Measurements from ENCODE around the gene ZNF79.
A peak's percentile ranks its signal among the peaks of the same experiment; 100 is the strongest.

ZNF79 gene

DNA sequence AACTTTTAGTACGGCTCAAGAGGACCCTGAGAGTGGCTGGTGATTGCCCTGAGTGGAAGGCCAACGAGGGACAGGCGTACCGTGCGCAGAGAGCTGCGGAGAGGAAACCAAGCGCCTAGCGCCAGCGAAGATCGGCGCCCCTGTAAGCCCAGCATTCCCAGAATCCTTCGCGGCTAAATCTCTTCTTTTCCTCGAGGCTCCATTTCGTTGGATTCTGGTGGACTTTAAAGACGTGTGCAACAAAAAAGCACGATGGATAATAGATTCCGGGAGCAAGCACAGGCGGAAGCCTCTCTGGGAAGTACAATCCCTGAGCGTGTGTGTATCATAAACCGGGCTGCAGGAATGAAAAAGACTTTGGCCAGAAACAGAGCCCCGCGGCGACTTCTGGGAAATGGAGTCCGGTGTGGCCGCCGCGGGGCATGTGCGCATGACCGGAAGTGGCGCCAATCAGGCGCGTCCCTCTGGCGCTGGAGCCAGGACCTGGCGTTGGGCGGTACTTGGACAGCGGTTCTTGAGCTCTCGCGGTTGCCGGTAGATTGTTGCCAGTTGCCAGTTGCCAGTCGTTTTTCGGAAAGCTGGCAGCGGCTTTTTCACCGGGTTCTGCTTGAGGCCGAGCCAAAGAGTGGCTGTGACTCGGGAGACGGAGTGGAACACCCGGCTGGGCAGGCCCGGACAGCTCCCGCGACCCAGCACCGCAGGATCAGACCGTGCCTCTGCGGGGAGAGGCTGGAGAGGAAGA lies at the start of gene ZNF79:
Gene ZNF79, plus strand, starts transcription at position 449 of the 742 bp plus-strand sequence. CDS start 406 bp downstream, outside the sequence.
- peak; percentile 97 for DNase-seq

DNA sequence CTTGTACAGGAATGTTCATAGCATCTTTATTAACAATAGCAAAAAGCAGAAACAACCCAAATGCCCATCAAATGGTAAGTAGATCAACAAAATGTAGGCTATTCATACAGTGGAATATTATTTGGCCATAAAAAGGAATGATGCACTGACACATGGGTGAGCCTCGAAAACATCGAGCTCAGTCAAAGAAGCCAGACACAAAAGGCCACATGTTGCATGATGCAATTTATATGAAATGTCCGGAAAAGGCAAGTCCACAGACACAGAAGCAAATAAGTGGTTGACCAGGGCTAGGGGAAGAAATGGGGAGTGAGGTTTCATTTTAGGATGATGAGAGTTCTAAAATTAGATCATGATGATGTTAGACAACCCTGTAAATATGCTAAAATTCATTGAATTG lies 43.7 kb upstream of the ZNF79 start:
- DNase-seq, result no peak

DNA sequence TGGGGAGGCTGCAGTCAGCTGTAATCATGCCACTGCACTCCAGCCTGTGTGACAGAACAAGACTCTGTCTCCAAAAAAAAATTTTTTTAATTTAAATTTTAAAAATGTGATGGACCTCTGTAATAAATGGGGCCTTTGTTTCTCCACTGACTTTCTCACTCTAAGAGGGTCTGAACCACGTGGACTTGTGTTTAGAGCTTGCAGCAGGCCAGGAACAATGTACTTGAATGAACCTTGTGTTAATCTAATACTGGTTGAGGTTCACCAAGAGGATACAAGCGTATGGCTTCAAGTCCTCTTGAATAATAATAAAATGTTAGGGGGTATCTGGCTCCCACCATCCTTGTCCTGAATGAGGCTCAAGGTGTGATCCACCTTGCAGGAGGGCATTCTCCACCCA lies 41.6 kb upstream of the ZNF79 start:
- no peak for DNase-seq

DNA sequence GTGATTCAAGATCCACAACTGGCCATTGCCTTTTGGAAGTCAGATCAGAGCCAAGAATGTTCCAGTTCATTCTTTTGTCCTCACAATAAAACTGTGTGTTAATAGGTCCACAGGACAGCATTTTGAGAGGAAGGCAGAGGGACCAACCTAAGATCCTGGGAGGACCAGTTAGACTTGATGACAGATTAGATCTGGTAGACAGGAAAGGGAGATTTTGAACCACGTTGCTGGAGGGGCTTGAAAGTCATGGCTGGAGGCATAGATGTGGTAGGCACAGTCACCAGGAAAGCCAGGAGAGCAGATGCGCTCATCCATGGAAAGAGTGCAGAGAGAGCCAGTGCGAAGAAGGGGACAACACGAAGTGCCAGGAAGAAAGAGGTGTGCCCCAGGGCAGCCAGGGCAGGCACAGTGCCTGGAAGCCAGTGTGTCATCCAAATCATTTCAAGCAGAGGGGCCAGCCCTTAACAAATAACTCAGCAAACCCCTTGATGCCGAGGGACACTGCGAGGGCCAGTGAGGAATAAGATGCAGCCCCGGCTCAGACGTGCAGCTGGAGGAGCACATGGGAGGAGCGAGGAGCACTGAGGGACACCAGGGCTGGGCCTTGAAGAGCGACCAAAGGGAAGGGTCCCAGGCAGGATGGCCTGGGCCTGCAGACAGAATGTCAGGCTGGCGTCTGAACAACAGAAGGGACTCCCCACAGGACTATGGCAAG lies 40.0 kb upstream of the ZNF79 start:
- no peak for DNase-seq

DNA sequence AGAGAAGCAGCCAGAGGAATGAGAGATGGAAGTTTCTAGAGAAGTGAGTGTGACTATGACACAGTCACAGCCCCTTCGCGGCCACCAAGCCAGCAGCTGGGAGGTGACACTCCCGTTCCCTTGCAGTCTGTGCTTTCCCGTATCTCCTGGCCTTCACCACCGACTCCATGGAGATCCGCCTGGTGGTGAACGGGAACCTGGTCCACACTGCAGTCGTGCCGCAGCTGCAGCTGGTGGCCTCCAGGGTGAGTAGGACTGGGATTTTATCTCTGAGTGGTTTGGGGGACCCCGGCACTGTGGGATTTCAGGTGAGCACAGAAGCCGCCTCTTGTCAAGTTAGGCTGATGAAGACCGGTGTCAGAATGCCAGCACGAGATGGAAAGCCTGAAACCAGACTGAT lies 39.3 kb upstream of the ZNF79 start:
- no peak for DNase-seq

DNA sequence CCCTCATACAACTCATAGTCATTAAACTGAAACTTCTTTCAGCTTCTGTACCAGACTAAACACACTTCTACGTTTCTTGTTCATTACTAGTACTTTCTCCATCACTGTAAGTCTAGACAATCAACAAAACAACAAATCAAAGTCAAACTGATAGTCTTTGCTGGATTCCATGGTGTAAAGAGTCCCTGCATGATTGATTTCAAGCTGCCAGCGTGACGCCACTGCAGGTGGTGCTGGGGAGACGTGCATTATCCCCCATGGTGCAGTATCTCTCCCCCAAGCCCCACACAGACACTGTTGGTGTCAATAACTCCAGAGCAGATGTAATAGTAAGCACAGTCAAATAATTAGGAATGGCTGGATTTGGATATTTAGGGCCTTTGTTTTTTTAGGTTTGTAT lies 37.9 kb upstream of the ZNF79 start:
- DNase-seq, result no peak

DNA sequence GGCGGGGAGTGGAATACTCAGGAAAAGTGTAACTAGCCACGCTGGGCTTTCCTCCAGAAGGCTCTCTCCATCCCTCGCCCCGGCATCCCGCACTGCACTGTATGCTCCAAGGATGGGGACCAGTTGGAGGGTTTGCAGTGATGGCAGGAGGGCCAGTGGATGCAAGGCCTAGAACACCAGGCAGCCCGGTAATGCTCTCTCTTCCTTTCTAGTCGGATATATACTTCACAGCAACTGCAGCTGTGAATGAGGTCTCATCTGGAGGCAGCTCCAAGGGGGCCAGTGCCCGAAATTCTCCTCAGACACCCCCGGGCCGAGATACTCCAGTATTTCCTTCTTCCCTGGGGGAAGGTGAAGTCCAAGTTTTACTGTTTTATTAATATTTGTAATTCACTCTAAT lies 37.2 kb upstream of the ZNF79 start:
- DNase-seq, result no peak

DNA sequence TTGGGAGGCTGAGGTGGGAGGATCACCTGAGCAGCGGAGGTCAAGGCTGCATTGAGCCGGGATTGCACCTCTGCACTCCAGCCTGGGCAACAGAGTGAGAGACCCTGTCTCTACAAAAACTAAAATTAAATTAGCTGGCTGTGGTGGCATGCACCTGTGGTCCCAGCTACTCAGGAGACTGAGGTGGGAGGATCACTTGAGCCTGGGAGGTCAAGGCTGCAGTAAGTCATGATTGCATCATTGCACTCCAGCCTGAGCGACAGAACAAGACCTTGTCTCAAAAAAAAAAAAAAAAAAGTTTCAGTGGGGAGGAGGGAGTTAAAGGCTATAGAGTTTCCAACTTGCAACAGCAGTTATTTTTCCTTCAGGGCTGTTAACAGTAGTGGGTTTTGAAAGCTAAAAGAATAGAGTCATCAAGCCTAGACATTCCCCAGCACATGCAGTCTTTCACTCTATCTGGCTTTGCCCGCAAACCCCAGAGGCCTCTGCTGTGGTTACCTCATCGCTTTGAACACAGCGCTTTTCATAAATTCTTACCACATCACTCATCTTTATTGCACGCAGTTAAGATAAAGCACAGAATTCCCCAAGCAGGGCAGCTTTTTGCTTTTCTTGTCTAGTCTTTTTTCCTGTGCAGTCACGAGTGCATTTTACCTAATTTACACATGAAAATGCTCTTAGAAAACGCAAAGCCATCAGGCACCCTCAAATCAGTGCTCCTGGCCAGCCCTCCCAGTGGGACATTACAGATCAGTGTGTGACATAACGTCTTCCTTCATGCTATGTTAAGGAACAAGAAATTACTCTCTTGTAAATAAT lies 35.9 kb upstream of the ZNF79 start:
- no peak for DNase-seq

DNA sequence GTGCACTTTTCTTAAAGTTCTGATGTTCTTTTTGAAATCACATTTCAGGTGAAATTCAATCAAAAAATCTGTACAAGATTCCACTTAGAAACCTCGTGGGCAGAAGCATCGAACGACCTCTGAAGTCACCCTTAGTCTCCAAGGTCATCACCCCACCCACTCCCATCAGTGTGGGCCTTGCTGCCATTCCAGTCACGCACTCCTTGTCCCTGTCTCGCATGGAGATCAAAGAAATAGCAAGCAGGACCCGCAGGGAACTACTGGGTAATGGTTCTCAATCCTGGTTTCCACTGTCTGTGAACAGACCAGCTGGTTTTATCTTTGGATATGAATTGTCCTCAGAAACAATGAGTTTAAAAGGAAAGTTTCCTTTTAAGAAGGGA lies 35.3 kb upstream of the ZNF79 start:
- no peak for DNase-seq

DNA sequence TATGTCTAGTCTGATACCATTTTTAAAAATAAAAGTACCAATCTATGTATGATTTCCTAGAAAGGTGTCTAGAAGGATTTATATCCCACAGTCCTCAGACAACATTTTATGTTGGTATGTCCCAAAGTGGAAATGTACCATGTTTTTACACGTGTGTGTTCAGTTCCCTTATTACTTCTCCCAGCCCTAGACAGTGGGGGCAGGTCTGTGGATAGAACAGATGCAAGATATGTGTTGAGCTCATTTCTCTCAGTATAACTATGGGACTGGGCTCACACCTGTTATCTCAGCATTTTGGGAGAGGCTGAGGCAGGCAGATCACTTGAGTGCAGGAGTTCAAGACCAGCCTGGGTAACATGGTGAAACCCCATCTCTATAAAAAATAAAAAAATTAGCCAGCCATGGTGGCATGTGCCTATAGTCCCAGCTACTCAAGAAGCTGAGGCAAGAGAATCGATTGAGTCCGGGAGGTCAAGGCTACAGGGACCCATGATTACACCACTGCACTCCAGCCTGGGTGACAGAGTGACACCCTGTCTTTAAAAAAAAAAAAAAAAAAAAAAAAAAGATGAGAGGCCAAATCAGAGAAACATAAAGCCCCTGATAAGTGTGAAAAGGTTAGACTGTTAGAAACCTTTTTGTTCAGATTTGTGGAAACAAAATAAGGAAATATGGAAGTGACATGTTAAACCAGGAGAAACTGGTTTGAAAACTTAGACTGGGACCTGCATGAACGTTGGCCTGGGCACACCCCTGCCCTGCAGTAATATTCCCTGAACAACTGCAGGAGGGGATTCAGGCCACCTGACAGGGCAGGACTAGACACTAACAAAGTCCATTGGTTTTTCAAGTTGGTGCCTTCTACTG lies 34.6 kb upstream of the ZNF79 start:
- no peak for DNase-seq

DNA sequence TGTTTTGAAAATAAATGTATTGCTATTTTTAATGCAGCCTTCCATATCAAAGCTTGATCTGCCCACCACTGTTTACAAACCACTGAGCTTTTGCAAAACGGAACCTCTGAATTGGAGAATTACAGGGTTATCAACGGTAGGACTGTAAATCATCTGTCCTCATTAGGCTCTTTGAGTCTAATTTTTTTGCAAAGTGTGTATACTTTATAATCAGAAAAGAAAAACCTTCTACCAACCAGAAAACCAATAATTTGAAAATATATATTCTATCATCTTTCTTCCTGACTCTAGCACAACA lies 34.0 kb upstream of the ZNF79 start:
- DNase-seq, result no peak

DNA sequence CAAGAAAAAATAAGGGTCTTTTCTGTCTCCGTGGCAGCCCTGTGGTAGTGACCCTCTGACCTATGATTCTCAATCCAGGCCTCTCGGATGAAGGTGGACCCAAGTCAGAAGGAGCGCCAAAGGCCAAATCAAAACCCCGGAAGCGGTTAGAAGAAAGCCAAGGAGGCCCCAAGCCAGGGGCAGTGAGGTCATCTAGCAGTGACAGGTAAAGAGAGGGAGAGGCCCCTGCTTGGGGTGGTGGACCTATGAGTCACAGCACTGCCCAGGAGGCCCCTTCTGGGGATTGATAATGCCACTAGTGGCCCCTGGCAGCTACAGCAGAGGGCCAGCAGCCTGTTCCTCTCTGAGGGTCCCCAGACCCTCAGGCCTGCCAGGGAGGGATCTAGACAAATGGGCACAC lies 33.6 kb upstream of the ZNF79 start:
- DNase-seq, result no peak

DNA sequence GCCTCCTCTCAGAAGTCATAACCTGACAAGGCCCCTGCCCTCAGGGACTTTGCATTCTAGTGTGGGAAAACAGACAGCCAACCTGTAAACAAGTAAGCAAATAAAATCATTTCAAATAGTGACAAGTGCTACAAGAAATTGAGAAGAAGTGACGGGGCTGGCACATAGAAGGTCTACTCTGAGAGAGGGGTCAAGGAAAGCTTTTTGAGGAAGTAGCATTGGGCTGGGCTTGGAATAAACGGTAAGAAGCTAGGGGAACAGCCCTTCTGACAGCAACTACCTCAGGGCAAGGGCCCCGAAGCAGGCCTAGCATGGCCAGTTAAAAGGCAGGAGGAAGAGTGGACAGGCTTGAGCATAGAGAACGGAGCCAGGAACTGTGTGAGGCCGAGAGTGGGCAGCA lies 32.0 kb upstream of the ZNF79 start:
- no peak for DNase-seq

DNA sequence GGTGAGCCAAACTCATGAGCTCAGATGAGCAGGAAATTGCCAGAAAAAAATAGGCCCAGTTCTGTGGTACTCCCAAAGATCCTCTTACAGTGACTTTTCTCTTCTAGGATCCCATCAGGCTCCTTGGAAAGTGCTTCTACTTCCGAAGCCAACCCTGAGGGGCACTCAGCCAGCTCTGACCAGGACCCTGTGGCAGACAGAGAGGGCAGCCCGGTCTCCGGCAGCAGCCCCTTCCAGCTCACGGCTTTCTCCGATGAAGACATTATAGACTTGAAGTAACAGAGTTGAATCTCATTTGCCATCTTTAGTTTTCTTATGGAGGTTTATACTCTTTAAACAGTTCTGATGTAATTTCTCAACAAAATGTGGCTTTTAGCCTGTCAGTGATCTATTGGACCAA lies 31.2 kb upstream of the ZNF79 start:
- no peak for DNase-seq

DNA sequence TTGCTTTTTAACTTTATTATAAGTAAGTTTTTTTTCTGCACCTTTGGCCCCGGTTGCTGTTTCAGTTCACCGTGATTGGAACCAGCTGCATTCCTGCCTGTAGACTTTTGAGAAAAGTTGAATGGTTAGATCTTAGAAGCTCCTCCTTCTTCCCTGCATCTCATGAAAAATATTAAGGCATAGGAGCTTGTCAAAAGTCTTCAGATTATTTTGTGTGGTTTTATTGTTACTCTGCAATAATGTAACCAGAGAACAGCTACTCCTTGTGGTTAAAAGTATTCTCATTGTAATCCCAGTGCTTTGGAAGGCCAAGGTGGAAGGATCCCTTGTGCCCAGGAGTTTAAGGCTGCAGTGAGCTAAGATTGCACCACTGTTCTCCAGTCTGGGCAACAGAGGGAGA lies 30.5 kb upstream of the ZNF79 start:
- DNase-seq, result no peak

DNA sequence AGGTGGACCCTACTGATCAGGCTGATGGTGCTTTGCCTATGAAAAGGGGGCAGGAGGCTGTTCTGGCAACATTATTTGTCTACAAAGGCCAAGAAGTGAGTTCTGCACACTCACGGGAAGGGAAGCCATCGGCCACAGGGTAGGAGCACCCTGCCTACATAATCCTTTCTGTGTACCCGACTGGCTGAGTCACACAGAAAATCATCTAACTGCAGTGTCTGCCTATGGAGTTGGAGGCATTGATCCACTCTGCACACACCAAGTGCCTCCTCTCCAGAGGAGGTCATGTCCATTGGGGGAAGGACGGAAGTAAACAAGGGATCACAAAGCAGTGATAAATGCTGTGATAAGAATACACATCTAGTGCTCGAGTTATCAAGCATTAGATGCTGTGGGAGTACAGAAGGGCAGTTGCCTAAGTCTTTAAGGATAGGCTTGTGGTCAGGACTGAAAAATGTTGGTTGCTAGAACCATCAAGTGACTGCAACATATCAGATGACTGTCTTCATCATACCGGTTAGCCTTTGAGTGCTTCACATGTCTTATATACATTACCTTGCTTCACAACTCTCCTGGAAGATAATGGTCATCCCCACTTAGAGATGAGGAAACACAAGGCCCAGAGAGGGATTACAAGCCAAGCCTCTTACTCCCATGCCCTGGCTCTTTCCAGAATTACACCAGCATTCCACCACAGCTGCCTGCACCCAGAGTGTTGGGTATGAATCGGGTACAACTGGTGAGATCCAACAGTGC lies 28.5 kb upstream of the ZNF79 start:
- no peak for DNase-seq

DNA sequence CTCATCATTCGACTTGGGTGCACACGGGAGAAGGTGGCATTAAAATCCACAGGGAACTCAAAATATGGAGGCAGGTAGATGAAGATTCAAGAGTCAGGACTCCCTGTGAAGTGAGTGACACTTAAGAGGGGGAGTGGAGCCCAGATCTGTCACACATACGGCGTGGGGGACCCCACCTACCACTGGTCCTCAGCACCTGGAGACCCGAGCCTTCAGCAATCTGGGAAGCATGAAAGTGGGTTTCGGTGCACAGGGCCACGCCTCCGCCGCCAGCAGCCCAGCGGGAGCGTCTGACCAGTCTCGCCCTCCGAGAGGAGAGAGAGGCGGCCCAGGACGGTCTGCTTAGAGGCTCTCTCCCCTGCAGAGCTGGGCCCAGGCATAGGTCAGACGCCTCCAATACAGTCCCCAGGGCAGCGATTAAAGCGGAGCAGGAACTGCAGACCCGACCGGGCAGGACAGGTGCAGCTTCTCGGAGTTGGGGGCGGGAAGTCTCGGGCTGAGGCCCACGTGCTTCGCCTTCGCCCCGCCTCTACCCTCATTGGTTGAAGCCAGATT lies 27.9 kb upstream of the ZNF79 start:
- no peak for DNase-seq

DNA sequence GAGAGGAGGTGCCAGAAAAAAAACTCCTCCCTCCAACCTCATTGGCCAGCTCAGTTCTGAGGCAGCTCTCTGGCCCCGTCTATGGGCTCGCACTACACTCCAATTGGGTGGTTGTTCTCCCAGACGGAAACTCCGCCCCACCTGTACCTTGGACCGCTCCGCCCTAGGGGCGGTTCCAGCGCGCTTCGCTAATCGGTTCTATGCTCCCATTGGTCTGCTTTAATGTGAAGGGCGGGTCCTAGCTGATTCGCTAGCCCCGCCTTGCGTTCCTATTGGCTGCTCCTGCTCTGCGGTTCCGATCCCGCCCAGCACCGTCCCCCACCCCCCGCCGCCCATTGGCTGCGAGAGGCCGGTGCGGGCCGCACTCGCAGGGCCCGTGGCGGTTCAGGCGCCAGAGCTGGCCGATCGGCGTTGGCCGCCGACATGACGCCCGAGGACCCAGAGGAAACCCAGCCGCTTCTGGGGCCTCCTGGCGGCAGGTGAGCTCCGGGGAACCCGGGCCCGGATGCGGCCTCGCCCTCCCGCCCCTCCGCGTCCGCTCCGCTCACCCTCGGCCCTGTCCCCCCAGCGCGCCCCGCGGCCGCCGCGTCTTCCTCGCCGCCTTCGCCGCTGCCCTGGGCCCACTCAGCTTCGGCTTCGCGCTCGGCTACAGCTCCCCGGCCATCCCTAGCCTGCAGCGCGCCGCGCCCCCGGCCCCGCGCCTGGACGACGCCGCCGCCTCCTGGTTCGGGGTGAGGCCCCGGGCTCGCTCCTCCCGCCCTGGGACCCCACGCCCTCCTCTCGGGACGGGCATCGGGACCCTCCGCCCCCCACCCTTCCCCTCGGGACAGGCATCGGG lies 27.2 kb upstream of the ZNF79 start, which contains the start of gene SLC2A8:
Gene SLC2A8, plus strand, starts transcription at position 362 of the 838 bp plus-strand sequence. Its CDS starts 62 bp downstream, at position 424.
- peak; percentile 100 for DNase-seq

DNA sequence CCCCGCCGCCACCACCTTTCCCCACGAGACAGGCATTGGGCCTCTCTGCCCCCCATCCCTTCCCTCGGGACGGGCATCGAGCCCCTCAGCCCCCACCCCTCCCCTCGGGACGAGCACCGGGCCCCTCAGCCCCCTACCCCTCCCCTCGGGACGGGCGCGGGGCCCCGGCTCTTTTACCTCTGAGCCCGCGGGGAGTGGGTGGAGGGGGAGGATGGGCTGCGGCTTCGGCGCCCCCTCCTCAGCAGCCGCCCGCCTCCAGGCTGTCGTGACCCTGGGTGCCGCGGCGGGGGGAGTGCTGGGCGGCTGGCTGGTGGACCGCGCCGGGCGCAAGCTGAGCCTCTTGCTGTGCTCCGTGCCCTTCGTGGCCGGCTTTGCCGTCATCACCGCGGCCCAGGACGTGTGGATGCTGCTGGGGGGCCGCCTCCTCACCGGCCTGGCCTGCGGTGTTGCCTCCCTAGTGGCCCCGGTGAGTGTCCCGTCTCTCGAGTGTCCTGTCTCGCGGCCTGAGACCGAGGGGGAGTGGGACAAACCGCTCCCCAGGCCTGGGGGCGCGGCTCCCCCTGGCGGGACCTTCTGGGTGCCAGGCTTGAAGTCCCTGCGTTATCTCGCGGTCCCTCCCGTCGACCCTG lies 26.4 kb upstream of the ZNF79 start:
- no peak for DNase-seq

DNA sequence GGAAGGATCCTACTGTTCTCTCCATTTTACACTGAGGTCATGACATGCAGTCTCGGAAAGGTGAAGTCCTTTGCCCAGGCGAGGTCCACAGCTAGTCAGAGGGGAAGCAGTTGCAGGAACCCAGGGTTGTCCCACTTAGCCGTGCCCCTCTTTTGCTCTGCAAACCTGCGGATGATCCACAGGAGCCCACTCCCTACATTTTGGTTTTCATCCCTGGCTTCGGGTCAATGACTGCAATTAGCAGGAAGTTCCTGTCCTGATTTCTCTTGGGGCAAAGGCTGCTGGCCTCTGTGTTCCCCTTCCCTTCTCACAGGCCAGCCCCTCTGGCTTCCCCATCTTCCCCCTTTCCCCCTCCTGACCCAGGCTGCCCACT lies 25.9 kb upstream of the ZNF79 start:
- DNase-seq, result no peak

Measured in NCI-H510A treated with DMSO at 0.1 percent for 48 hours (cell line).